MM.1S (cell line): ENCODE data around the gene POTEI.
"Not testable (repeated sequence)": the region's sequence is repeated elsewhere in the genome, so short reads cannot be mapped to it uniquely, and the experiment has no call there.

Experiments used
- EZH2 ChIP-seq: fragments of 300-600 bp; sonication (generic); optimal IDR thresholded peaks from 2 replicates; pipeline ENCODE3; 2017; ENCODE audit warnings: low read depth, mild to moderate bottlenecking, antibody characterized with exemption, low read length, mixed read lengths
- TF ChIP-seq, protein P1 (sequence below): fragments of 300-600 bp; sonication (generic); IDR thresholded peaks from 2 replicates; pipeline ENCODE4 v1.5.1; 2016; ENCODE audit warnings: antibody characterized with exemption, low read length, mixed read lengths

GRCh38 chr2:130554178-130554577 is 45.0 kb upstream of the POTEI start:
- TF ChIP-seq, protein P1, sequence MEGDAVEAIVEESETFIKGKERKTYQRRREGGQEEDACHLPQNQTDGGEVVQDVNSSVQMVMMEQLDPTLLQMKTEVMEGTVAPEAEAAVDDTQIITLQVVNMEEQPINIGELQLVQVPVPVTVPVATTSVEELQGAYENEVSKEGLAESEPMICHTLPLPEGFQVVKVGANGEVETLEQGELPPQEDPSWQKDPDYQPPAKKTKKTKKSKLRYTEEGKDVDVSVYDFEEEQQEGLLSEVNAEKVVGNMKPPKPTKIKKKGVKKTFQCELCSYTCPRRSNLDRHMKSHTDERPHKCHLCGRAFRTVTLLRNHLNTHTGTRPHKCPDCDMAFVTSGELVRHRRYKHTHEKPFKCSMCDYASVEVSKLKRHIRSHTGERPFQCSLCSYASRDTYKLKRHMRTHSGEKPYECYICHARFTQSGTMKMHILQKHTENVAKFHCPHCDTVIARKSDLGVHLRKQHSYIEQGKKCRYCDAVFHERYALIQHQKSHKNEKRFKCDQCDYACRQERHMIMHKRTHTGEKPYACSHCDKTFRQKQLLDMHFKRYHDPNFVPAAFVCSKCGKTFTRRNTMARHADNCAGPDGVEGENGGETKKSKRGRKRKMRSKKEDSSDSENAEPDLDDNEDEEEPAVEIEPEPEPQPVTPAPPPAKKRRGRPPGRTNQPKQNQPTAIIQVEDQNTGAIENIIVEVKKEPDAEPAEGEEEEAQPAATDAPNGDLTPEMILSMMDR: not testable (repeated sequence)
- not testable (repeated sequence) for TF ChIP-seq EZH2
